ENCODE measurements around the gene GOLGA6A.
"Not testable (repeated sequence)": the region's sequence is repeated elsewhere in the genome, so short reads cannot be mapped to it uniquely, and the experiment has no call there.

Gene GOLGA6A

GRCh38 chr15:74099963-74100733 lies 17.8 kb upstream of the GOLGA6A start:
- DNase-seq, result peak; percentile 68

DNA sequence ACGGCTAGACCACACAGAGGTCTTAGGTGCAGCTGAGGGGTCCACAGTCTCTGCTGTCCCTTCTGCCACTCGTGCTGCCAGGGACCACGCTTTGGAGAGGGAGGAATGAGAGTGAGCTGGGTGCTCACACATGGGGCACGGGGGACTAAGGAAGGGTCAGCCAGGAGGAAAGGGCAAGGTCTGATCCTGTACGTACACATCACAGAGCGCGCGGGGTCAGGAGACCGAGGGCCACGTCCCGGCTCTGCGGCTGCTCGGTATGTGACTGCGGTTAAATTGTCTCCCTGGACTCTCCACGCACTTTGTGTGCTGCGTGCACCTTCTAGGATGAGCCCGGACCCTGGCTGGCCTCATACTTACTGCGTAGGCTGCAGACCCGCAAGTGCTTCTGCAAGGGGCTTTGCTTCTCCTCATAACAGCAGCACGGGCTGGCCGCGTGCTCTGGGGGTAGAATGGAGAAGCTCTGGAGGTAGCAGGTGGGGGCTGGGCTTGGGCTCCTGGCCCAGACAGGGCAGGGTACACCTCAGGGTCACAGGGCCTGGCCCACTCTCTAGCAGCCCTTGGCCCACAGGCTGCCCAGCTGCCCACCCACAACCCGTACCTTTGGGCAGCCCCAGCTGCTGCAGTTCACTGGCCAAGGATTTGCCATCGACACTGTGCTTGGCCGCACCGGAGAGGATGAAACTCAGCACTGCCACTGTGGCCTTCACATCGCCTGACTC lies 14.6 kb upstream of the GOLGA6A start:
- DNase-seq, result not testable (repeated sequence)

DNA sequence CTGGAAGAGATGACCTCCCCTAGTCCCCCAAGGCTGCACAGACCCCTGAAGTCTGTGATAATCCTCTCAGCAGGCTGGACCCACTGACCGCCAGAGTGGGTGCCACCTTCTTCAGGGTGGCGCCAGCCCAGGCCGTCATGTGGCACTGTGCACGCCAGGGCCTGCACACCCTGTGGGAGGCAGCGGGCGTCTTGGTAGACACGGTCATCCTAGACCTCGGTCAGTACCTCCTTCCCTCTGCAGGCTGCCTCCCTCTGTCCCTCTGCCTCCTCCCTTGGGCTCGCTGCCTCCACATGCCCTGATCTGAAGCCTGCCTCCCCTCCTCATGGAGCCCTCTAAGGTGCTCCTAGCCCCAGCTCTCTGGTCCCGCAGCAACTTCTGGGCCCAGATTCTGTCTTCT lies 13.3 kb upstream of the GOLGA6A start:
- DNase-seq, result not testable (repeated sequence)

- DNase-seq, result not testable (repeated sequence)
Observed at GRCh38 chr15:74094567-74094966, 12.2 kb upstream of the GOLGA6A start.

- DNase-seq, result not testable (repeated sequence)
Observed at GRCh38 chr15:74075781-74076180, 6.6 kb downstream of the GOLGA6A start.

- DNase-seq, result peak in 1 of 2 donors; percentile 42
Observed at GRCh38 chr15:74072614-74073337, 9.6 kb downstream of the GOLGA6A start.

- DNase-seq, result not testable (repeated sequence)
Observed at GRCh38 chr15:74072132-74072531, 10.2 kb downstream of the GOLGA6A start.

DNA sequence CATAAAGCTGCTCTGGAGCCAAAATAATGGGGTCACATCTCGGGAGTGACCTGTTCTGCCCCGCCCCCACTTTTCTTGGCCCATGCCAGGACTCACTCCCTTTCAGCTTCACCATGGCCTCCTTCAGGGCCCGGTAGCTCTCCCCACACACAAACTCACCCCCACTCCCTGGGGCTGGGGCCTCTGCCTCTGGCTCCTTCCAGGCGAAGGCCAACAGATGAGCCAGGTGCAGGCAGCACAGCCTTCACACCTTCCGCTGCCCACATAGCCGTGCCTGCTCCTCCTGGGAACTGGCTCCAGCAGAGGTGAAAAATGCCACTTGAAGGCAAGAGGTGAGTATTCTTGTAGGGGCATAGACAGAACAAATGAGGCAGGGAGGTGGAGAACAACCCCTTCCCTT lies 10.7 kb downstream of the GOLGA6A start:
- DNase-seq, result not testable (repeated sequence)

GRCh38 chr15:74065684-74066411 lies 16.5 kb downstream of the GOLGA6A start:
- peak; percentile 33 to 53 for DNase-seq

- DNase-seq, result not testable (repeated sequence)
Observed at GRCh38 chr15:74064822-74065221, 17.5 kb downstream of the GOLGA6A start.

GRCh38 chr15:74064183-74064582 lies 18.2 kb downstream of the GOLGA6A start:
- not testable (repeated sequence) for DNase-seq

- DNase-seq, result not testable (repeated sequence)
Observed at GRCh38 chr15:74063425-74064146, 18.8 kb downstream of the GOLGA6A start.

- DNase-seq, result no peak
Observed at GRCh38 chr15:74062671-74063070, 19.7 kb downstream of the GOLGA6A start.

DNA sequence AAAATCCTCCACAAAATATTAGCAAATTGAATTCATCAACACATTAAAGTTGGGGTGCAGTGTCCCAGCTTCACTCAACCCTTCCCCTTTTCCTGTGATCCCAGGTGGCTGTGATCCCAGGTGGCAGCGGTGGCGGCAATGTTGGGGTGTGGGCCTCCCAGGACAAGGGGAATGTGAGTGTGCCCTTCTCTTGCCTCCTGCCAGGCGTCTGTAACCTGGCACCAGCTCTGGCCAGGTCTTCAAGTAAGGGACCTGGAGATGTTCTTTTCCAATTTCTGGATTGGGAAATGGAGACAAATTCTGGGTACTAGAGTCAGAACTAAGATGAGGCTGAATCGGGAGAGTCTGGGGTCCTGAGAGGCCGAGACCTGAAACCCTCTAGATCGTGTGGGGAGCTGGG lies 20.1 kb downstream of the GOLGA6A start:
- DNase-seq, result no peak

- DNase-seq, result no peak
Observed at GRCh38 chr15:74060251-74060650, 22.1 kb downstream of the GOLGA6A start.

DNA sequence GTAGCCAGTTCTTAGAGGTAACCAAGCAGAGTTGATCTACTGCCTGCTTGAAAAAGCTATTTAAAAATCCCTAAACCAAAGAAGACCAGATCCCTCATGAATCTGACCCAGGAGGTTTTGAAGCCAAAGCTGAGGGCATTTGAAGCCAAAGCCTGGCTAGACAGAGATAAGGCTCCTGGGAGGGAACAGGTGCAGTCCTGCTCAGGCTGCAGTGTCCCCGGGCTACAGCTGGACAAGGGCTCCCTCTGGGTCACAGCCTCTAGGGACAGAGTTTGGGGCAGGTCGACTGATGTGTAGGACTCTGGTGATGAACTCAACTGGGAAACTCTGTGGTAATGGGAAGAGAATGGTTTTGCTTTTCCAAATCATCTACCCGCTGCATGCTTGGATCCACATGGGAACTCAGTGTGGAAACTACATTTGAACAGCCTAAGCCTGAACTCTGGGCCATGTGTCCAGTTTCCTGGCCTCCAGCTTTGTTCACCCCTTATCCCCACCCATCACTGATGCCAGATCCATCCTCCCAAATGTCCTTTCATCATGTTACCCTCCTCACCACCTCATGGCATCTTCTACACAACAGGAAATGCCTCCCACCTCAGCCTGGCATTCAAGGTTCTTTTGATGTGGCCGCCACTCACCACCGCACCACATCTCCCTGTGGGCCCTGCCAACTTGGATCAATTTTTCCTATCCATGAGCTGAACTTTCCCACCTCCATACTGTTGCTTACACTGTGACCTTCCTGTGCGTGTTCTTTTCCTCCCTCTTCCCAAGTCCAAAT lies 23.1 kb downstream of the GOLGA6A start:
- DNase-seq, result not testable (repeated sequence)

GRCh38 chr15:74056330-74056729 lies 26.0 kb downstream of the GOLGA6A start:
- DNase-seq, result not testable (repeated sequence)

- DNase-seq, result no peak
Observed at GRCh38 chr15:74055804-74056203, 26.5 kb downstream of the GOLGA6A start.

GRCh38 chr15:74053941-74054529 lies 28.3 kb downstream of the GOLGA6A start:
- peak; percentile 62 to 65 for DNase-seq

GRCh38 chr15:74053517-74053916 lies 28.8 kb downstream of the GOLGA6A start:
- DNase-seq, result no peak
